Activated CD4-positive, alpha-beta memory T cell treated with anti-CD3 and anti-CD28 coated beads for 36 hours (primary cell): ENCODE data around the gene EXD3. TPM values are rescaled to one million over a fixed set of nuclear protein-coding genes. Genes with fewer than 3 reads are reported as not detected.

ENCODE experiments used
- CTCF ChIA-PET: fragments of 350-600 bp; sonication (Branson Sonifier 250); formaldehyde crosslinking; loops from one replicate; lab custom pipeline; 2021; ENCODE audit warnings: antibody characterized with exemption, inconsistent platforms; lab: Charles Lee
- POLR2A ChIA-PET: fragments of 350-600 bp; sonication (Branson Sonifier 250); formaldehyde crosslinking; loops from one replicate; lab custom pipeline; 2021; ENCODE audit warnings: antibody characterized with exemption; lab: Charles Lee
- DNase-seq: peaks from one replicate; pipeline ENCODE4 v3.0.0-alpha.2; 2020
- H3K27ac Mint-ChIP-seq: one replicate; pipeline ENCODE4 v1.8.0; 2021; ENCODE audit warnings: mixed read lengths
- H3K27me3 Mint-ChIP-seq: one replicate; pipeline ENCODE4 v1.8.0; 2021; ENCODE audit warnings: mixed read lengths
- H3K36me3 Mint-ChIP-seq: one replicate; pipeline ENCODE4 v1.8.0; 2021; ENCODE audit warnings: mixed read lengths
- H3K4me1 Mint-ChIP-seq: one replicate; pipeline ENCODE4 v1.8.0; 2021; ENCODE audit warnings: low read depth, mixed read lengths
- H3K4me3 Mint-ChIP-seq: one replicate; pipeline ENCODE4 v1.8.0; 2021; ENCODE audit warnings: mild to moderate bottlenecking, mixed read lengths
- H3K9me3 Mint-ChIP-seq: one replicate; pipeline ENCODE4 v1.8.0; 2021; ENCODE audit warnings: mixed read lengths
- intact Hi-C: fragments of 100-400 bp; cut with micrococcal nuclease; formaldehyde crosslinking; loops from one replicate; pipeline ENCODE4 v1.15.1; 2023
- total RNA-seq, 2 experiments: library from RNA; stranded (reverse); gene quantifications; one replicate each; pipeline ENCODE4 v1.2.3, GENCODE V29; 2021

Gene EXD3
- total RNA-seq, 2 experiments from 2014 or later: 13.5 to 13.6 TPM

DNA sequence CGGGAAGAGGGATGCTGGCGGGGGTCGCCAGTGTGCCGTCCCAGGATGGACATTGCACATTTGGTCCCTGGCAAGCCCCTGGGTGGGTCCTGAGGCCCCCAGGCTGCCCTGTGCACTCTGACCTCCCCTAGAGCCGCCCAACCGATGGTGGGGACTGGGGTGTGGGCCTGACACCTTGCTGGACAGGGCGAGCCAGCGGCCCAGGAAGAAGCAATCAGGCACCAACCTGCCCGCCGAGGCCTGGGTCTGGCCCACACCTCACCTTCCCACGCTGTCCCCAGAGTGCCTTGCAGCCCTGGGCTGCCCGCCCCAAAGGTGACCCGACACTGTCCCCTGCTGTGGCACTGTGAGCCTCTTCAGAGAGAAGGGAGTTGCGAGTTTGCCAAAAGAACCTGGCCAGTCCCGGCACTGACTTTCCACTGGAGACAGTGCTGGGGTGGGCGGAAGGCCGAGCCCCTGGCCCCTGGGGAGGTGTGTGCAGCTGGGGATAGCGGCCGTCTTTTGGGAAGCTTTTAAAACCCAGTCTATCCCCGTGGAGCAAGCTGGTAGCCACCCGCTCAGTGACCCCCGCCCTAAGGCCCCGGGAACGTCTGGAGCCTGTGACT lies 108.9 kb downstream of the EXD3 start:
- no peak for DNase-seq
- no peaks in the 10 kb centered on the region for H3K9me3 Mint-ChIP-seq
- peaks cover 5% of the 10 kb centered on the region for H3K27me3 Mint-ChIP-seq
- H3K27ac Mint-ChIP-seq: no peak overlapping the region
- POLR2A ChIA-PET: no interaction called here
- no peaks in the 10 kb centered on the region for H3K36me3 Mint-ChIP-seq
- intact Hi-C loops: no loop called here
- H3K4me1 Mint-ChIP-seq: no peaks in the 10 kb centered on the region
- H3K4me3 Mint-ChIP-seq: no peak overlapping the region
- CTCF ChIA-PET: no interaction called here

DNA sequence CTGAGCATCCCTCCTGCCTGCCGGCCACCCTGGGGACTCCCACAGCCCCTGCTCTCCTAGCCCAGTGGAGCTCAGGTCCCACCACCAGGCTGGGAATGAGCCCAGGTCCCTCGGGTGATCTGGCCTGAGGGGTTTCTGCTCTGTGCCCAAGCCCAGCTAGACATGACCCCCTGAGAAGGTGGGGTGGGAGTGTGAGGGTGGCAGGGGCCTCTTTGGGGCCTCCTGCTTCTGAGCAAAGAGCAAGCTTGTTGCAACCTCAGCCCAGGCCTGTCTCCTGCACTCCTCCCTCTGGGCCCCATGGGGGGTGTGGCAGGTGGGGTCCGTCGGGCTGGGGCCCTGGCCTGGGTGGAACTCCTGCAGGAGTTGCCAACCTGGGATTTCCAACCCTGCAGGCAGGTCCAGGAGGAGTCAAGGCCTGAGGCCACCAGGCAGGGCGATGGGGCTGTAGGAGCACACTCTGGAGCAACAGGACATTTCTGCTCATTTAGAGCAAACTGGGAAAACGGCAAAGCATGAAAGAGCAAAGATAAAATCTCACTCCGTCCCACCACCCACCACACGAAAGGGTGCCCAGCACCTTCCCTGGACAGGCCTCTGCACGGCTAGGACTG lies 109.5 kb downstream of the EXD3 start:
- ChIA-PET CTCF (no interaction called here), POLR2A (no interaction called here)
- no peak for DNase-seq
- peaks cover 5% of the 10 kb centered on the region for H3K27me3 Mint-ChIP-seq
- no peaks in the 10 kb centered on the region for H3K4me1 Mint-ChIP-seq
- H3K36me3 Mint-ChIP-seq: no peaks in the 10 kb centered on the region
- intact Hi-C loops: no loop called here
- H3K4me3 Mint-ChIP-seq: no peak overlapping the region
- no peaks in the 10 kb centered on the region for H3K9me3 Mint-ChIP-seq
- no peak overlapping the region for H3K27ac Mint-ChIP-seq

DNA sequence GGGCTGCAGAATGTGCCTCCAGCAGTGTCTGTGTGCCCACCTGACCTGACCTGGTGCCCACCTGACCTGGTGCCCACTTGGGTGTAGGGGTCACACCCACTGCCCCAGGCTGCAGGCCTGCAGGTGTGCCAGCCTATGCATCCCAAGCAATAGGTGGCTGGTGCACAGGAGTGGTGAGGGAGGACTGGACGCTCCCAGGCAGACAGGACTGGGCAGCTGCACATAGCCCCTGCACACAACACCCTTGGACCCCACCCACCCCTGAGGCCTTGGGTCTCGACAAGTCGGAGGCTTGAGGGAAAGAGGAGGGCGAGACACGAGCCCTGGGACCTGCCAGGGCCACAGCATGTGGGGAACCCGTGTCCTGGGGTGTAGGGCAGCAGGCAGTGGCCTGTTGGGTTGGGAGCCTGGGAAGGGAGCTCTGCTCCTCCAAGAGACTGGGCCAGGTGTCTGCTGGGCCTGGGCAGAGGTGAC lies 110.1 kb downstream of the EXD3 start:
- H3K4me1 Mint-ChIP-seq: no peaks in the 10 kb centered on the region
- no peak overlapping the region for H3K27ac Mint-ChIP-seq
- no peaks in the 10 kb centered on the region for H3K36me3 Mint-ChIP-seq
- ChIA-PET CTCF (no interaction called here), POLR2A (no interaction called here)
- intact Hi-C loops: no loop called here
- H3K9me3 Mint-ChIP-seq: no peaks in the 10 kb centered on the region
- DNase-seq: no peak
- no peak overlapping the region for H3K4me3 Mint-ChIP-seq
- peaks cover 5% of the 10 kb centered on the region for H3K27me3 Mint-ChIP-seq

DNA sequence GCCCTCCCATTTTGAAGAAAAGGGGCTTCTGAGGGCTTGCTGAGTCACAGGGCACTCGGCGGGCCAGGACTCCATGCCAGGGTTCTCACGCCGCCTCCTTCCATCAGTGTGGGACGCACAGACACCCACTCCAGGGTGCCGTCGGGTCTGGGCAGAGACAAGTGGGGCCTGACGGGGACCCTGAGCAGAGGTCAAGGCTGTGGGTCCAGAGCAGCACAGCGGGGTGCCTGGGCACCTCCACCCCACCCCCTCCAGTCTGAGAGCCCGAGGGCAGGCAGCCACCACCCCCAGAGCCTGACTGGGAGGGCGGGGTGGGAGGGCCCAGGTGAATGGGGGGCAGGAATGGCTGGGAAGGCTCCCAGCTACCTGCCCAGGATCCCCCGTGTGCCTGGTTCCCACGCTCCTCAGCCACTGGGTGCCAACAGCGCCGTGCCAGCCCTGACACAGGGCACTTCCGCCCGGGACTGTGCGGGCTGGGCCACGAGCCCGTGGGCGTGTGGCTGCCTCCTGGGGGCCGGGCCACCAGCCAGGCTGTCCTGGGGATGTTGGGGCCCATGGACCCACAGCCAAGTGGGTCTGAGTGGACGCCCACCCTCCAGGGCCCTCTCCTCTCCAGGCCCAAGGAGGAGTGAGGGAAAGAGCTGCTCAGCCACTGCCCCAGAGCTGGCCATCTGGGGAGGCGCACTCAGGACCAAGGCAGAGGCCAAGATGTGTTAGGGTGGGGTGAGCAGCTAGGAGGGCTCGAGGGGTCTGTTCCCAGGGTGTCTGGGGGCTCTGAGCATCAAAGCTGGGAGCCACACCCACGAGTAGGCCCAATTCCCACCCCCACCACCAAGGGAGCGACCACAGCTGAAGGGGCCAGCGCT lies 110.7 kb downstream of the EXD3 start:
- peaks cover 5% of the 10 kb centered on the region for H3K27me3 Mint-ChIP-seq

DNA sequence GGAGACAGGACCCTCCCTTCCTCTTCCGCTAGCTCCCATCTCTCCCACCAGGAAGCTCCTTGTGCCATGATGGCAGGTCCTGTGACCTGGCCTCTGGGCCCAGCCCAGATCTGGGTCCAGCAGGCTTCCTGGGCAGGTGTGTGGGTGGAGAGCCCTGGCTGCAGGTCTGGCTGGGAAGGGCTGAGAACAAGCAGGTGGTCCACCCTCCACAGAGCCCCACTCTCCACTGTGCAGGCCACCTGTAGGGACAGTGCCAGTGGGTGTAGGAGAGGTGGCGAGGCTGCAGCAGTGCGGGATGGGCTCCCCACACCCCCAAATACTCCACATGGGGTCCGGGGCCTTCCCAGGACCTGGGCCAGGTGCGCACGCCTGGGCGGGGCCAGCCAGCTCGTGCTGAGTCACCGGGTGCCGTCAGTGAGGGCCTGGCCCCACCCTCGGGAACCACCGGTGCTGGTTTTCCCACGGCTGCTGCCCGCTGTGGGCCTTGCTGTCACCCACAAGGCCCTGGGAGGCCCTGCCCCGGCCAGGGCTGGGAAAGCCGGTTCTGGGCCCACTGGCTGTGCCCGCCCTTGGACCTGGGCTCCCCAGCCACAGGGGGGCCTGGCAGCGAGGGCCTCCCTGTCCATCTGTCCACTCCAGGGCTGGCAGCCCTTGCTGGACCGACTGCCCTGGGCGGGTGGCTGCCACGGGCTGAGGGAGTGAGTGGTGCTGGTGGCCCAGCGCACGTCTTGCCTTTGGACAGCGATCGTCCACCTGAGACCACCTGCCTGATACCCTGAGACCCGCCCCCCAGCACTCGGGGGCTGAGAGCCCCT lies 111.6 kb downstream of the EXD3 start:
- DNase-seq: peak; percentile 49
- POLR2A ChIA-PET: no interaction called here

More for the DNA sequence above, 110.7 kb downstream of the EXD3 start:
- DNase-seq: no peak
- Mint-ChIP-seq H3K4me3 (no peak overlapping the region), H3K4me1 (no peaks in the 10 kb centered on the region), H3K9me3 (no peaks in the 10 kb centered on the region), H3K27ac (no peak overlapping the region), H3K36me3 (no peaks in the 10 kb centered on the region)
- intact Hi-C loops: no loop called here
- POLR2A ChIA-PET: no interaction called here
- CTCF ChIA-PET: no interaction called here

DNA sequence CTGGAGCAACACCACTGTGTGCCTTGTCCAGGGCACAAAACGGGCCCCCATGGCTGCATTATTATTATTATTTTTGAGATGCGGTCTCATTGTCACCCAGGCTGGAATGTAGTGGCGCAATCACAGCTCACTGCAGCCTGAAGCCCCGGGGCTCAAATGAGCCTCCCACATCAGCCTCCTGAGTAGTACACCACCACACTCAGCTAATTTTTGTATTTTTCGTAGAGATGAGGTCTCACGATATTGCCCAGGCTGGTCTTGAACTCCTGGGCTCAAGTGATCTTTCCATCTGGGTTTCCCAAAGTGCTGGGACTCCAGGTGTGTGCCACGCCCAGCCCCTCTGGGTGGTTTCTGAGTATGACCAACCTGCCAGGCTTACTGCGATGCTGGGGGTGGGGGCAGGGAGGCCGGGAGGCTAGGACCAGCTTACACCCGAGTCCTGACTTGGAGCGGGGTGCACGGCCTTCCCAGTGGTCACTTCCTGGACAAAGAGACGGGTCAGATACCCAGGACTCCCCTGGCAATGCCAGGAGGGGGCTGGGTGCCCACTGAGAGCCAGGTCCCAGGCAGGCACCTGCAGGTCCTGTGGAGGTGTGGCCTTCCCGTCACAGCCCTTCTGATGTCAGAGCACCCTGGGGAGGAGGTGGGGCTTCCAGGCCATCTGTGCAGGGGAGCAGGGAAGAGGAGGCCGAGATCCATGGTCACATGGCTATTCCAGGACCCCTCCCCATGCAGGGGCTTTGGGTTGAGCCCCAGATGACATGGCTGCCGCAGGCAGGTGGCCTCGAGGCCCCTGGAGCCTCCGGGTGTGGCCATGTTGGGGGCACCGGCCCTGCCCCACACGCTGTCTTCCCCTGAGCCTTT lies 112.5 kb downstream of the EXD3 start:
- no peak for DNase-seq
- POLR2A ChIA-PET: no interaction called here
- CTCF ChIA-PET: no interaction called here
- no peaks in the 10 kb centered on the region for H3K36me3 Mint-ChIP-seq
- intact Hi-C loops: no loop called here
- no peak overlapping the region for H3K27ac Mint-ChIP-seq
- no peaks in the 10 kb centered on the region for H3K9me3 Mint-ChIP-seq
- peaks cover 3% of the 10 kb centered on the region for H3K4me1 Mint-ChIP-seq
- H3K27me3 Mint-ChIP-seq: peaks cover 1% of the 10 kb centered on the region
- H3K4me3 Mint-ChIP-seq: no peak overlapping the region

More for the DNA sequence above, 111.6 kb downstream of the EXD3 start:
- Mint-ChIP-seq H3K4me1 (no peaks in the 10 kb centered on the region), H3K27ac (no peak overlapping the region), H3K4me3 (no peak overlapping the region), H3K27me3 (peaks cover 1% of the 10 kb centered on the region), H3K36me3 (no peaks in the 10 kb centered on the region), H3K9me3 (no peaks in the 10 kb centered on the region)
- intact Hi-C loops: no loop called here
- CTCF ChIA-PET: no interaction called here

DNA sequence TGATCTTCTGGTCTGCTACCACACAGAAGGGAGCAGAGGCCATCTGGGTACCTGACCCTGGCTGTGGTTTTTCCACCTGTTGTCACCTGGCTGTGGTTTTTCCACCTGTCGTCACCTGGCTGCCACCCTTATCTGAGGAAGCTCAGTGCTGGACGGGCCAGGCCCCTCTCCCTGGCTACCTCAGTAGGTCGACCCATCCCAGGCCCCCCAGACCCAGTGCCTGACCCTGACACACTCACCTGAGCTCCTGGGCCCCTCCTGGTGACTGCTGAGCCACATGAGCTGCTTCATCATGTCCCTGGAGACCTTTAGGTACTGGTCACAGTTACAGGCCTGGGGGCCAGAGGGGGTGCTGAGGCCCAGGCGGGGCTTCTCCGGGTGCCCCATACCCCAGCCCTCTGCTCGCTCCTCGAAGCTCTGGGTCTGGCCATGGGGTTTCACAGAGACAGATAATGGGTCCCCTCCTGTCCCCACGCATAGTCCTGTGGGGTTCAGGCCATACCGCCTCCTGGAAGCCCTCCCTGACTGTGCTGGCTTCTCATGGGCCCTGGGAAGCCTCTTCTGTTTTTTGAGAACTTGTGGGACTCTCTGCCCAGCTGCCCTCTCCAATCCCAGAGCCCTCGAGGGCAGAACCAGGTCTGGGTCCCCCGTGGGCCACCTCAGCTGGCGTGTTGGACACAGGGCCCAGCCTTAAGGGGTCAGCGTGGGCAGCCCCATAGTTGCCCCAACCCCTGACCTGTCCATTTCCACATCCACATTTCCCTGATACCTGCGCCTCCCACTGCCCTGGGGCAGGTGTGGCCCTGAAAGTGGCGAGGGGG lies 113.4 kb downstream of the EXD3 start:
- Mint-ChIP-seq H3K4me1 (peaks cover 5% of the 10 kb centered on the region), H3K36me3 (no peaks in the 10 kb centered on the region), H3K9me3 (no peaks in the 10 kb centered on the region), H3K4me3 (no peak overlapping the region), H3K27me3 (peaks cover 1% of the 10 kb centered on the region), H3K27ac (no peak overlapping the region)
- ChIA-PET CTCF (no interaction called here), POLR2A (no interaction called here)
- intact Hi-C loops: no loop called here
- DNase-seq: no peak

DNA sequence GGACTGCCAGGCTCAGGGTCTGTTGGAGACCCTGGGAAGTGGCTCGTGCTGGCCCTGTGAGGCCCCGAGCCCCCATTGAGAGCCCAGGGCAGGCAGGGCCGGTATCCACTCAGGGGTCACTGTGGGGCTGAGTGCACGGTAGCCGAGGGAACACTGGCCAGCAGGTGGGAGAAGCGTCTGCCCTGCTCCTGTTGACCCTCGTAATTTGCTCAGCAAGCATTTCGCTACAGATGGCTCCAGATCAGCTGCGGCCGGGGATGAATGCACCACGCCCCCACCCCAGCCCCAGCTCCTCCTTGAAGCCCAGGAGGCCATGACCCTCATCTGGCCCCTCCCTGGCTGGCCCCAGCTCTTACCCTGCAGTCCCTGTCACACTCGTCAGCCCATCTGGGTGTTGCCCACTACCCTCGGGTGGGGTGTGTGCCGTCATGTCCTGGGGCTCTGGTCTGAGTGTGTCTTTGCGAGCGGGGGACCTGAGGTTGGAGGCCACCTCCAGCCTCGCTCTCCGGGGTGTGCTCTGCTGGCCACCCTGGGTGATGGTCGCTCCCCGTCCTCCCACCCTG lies 114.8 kb downstream of the EXD3 start:
- CTCF ChIA-PET: no interaction called here
- peaks cover 5% of the 10 kb centered on the region for H3K4me1 Mint-ChIP-seq
- intact Hi-C loops: no loop called here

DNA sequence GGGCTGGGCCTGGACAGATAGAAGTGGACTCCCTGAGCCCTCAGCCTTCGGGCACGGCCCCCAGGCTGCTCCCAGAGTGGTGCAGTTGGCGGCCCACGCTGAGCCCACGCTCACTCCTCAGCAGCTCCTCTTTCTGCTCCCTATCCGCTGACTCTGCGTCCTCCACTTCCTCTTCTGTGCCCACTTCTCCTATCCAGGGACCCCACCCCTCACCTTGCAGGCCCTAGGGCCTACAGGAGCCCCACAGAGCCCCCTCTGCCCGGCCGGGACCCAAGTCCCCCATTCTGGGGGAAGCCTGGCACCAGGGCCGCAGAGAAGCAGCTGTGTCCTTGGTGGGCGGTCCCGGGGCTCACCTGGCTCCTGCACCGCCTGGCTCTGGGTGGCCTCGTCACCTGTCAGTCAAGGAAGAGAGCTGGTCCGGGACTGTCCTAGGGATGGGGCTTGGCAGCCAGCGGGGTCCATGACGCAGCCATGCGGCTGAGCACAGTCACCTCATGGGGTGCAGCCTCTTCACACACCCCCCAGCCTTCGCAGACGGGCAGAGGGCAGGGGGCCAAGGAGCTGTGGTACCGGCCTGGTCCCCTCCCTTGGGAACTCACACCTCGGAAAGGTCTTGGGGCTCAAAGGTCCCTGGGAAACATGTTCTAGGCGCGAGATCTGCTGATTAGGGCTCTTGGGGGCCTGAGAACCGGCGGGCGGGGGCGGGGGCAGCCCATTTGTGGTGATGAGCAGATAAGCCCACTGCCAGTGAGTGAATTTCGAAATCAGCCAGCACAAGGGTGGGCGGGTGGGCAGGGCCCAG lies 115.5 kb downstream of the EXD3 start:
- Mint-ChIP-seq H3K27me3 (no peaks in the 10 kb centered on the region), H3K27ac (no peak overlapping the region), H3K9me3 (no peaks in the 10 kb centered on the region), H3K36me3 (no peaks in the 10 kb centered on the region), H3K4me1 (peaks cover 5% of the 10 kb centered on the region), H3K4me3 (no peak overlapping the region)
- ChIA-PET CTCF (no interaction called here), POLR2A (interaction anchor here (0.5 kb wide), 1 partner anchor 70 kb away, joined by 3 read pairs; no protein-coding TSS in a partner anchor)
- no peak for DNase-seq
- intact Hi-C loops: no loop called here

More for the DNA sequence above, 114.8 kb downstream of the EXD3 start:
- Mint-ChIP-seq H3K36me3 (no peaks in the 10 kb centered on the region), H3K27me3 (no peaks in the 10 kb centered on the region), H3K4me3 (no peak overlapping the region), H3K9me3 (no peaks in the 10 kb centered on the region), H3K27ac (no peak overlapping the region)
- POLR2A ChIA-PET: interaction anchor here (0.5 kb wide), 1 partner anchor 70 kb away, joined by 3 read pairs; no protein-coding TSS in a partner anchor
- no peak for DNase-seq

DNA sequence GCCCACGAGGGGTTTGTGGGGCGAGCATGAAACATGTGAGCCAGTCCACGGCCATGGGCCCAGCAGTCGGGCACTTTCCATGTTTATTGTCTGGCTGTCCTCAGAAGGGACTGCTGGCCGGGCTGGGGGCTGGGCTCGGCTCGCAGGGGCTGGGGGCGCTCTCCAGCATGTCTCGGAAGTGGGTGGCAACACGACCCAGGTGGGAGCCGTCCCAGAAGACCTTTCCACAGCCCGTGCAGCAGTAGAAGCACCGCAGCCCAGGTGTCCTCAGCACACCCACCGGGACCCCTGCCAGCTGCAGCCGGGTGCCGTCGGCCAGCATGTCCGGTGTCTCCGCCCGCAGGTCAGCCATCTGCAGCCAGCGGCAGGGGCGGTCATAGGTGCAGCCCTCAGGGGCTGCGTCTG lies 116.1 kb downstream of the EXD3 start:
- H3K4me3 Mint-ChIP-seq: no peak overlapping the region
- no peaks in the 10 kb centered on the region for H3K27me3 Mint-ChIP-seq
- no peaks in the 10 kb centered on the region for H3K9me3 Mint-ChIP-seq
- no peak overlapping the region for H3K27ac Mint-ChIP-seq
- CTCF ChIA-PET: no interaction called here
- DNase-seq: no peak
- POLR2A ChIA-PET: no interaction called here
- H3K4me1 Mint-ChIP-seq: peaks cover 5% of the 10 kb centered on the region
- intact Hi-C loops: no loop called here
- H3K36me3 Mint-ChIP-seq: no peaks in the 10 kb centered on the region
